Measurements from ENCODE around the gene SLC37A1.

The SLC37A1 gene

GRCh38 chr21:42608446-42608845, 94.8 kb downstream of the SLC37A1 start:
- no peak for TF ChIP-seq REST (IDR thresholded peaks at IDR 0.05; ENCODE audit: insufficient read depth in 1 of 2, low read depth in 2 of 2, low read length in 2 of 2)
- TF ChIP-seq SIN3A (IDR thresholded peaks at IDR 0.05; ENCODE audit: borderline replicate concordance, insufficient read depth, low read length) = no peak
- TF ChIP-seq TAF1 (IDR thresholded peaks at IDR 0.05; ENCODE audit: borderline replicate concordance, insufficient read depth, low read length) = no peak
- TF ChIP-seq FOXP2 (optimal IDR thresholded peaks at IDR 0.05; ENCODE audit: borderline replicate concordance, extremely low read depth, extremely low read length, insufficient read depth) = no peak
- no peak for TF ChIP-seq POLR2AphosphoS5 (IDR thresholded peaks at IDR 0.05; ENCODE audit: low read depth, low read length)

- TF ChIP-seq POLR2AphosphoS5 (IDR thresholded peaks at IDR 0.05; ENCODE audit: low read depth, low read length) = no peak
- no peak for TF ChIP-seq FOXP2 (optimal IDR thresholded peaks at IDR 0.05; ENCODE audit: borderline replicate concordance, extremely low read depth, extremely low read length, insufficient read depth)
- no peak for TF ChIP-seq TAF1 (IDR thresholded peaks at IDR 0.05; ENCODE audit: borderline replicate concordance, insufficient read depth, low read length)
- no peak for TF ChIP-seq SIN3A (IDR thresholded peaks at IDR 0.05; ENCODE audit: borderline replicate concordance, insufficient read depth, low read length)
- no peak for TF ChIP-seq REST (IDR thresholded peaks at IDR 0.05; ENCODE audit: insufficient read depth in 1 of 2, low read depth in 2 of 2, low read length in 2 of 2)
Measured at GRCh38 chr21:42609811-42610210, 96.2 kb downstream of the SLC37A1 start.

GRCh38 chr21:42611852-42612251, 98.2 kb downstream of the SLC37A1 start:
- no peak for TF ChIP-seq TAF1 (IDR thresholded peaks at IDR 0.05; ENCODE audit: borderline replicate concordance, insufficient read depth, low read length)
- TF ChIP-seq FOXP2 (optimal IDR thresholded peaks at IDR 0.05; ENCODE audit: borderline replicate concordance, extremely low read depth, extremely low read length, insufficient read depth) = no peak
- TF ChIP-seq REST (IDR thresholded peaks at IDR 0.05; ENCODE audit: insufficient read depth in 1 of 2, low read depth in 2 of 2, low read length in 2 of 2) = no peak

- TF ChIP-seq FOXP2 (optimal IDR thresholded peaks at IDR 0.05; ENCODE audit: borderline replicate concordance, extremely low read depth, extremely low read length, insufficient read depth) = no peak
Measured at GRCh38 chr21:42612390-42612789, 98.7 kb downstream of the SLC37A1 start.

- TF ChIP-seq REST (IDR thresholded peaks at IDR 0.05; ENCODE audit: insufficient read depth in 1 of 2, low read depth in 2 of 2, low read length in 2 of 2) = no peak
- no peak for TF ChIP-seq FOXP2 (optimal IDR thresholded peaks at IDR 0.05; ENCODE audit: borderline replicate concordance, extremely low read depth, extremely low read length, insufficient read depth)
- no peak for TF ChIP-seq TAF1 (IDR thresholded peaks at IDR 0.05; ENCODE audit: borderline replicate concordance, insufficient read depth, low read length)
- TF ChIP-seq POLR2AphosphoS5 (IDR thresholded peaks at IDR 0.05; ENCODE audit: low read depth, low read length) = no peak
- TF ChIP-seq SIN3A (IDR thresholded peaks at IDR 0.05; ENCODE audit: borderline replicate concordance, insufficient read depth, low read length) = no peak
Measured at GRCh38 chr21:42613756-42614155, 100.1 kb downstream of the SLC37A1 start.
